NCI-H510A treated with DMSO at 0.1 percent for 48 hours (cell line): ENCODE measurements around the gene EMILIN2.

ENCODE experiments used
- DNase-seq: peaks from one replicate; lab custom pipeline; 2025; lab: John Stamatoyannopoulos, UW

EMILIN2 gene

DNA sequence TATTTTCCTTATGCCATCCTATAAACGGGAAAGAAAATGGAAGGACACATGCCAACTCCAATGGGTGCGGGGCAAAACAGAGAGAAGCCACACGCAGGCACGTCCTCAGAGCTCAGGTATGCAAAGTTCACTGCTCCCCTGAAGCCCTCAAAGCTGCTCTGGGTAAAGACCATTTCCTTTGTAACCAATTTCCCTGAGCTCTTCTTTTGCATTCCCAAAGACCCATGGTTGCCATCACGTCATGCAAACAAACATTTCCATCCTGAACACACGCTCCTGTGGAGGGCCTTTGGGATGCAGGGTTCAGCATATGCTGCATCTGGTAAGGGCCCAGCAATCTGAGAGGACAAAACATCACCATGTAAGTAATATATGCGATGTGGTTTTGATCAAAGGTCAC lies 69.4 kb downstream of the EMILIN2 start:
- no peak for DNase-seq

DNA sequence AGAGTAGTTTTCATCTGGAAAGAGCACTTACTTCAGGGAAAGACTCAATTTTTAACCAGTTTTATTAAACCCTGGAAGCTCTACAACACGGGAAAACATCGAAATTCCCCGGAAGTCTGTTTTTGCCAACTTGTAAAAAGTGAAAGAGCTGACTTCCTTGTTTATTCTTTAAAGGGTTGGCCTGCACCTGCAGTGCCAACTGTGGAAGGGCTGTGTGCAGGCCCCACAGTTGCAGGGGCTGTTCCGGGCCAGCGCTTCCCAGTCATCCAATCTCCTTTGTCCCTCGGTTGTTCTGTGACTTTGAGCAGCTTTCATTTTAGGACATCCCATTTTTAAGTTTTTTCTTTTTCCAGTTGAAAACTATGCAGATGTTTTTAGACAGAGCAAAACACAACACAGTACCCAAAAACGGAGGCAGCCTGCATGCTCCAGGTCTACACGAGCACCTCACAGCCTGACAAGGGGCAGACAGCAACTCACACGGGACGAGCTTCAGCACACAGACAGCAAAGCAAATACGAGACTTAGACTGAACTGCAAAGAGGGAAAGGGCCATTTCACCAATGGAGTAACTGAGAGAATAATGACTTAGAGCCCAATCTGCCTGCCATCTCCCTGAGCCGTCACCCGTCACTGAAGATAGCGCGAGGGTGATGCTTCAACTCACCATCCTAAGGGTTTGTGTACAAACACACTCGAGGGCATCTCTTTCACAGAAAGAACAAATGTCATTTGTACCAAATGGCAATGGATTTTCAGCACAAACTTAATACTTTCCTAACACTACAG lies 70.6 kb downstream of the EMILIN2 start:
- peak; percentile 73 for DNase-seq

DNA sequence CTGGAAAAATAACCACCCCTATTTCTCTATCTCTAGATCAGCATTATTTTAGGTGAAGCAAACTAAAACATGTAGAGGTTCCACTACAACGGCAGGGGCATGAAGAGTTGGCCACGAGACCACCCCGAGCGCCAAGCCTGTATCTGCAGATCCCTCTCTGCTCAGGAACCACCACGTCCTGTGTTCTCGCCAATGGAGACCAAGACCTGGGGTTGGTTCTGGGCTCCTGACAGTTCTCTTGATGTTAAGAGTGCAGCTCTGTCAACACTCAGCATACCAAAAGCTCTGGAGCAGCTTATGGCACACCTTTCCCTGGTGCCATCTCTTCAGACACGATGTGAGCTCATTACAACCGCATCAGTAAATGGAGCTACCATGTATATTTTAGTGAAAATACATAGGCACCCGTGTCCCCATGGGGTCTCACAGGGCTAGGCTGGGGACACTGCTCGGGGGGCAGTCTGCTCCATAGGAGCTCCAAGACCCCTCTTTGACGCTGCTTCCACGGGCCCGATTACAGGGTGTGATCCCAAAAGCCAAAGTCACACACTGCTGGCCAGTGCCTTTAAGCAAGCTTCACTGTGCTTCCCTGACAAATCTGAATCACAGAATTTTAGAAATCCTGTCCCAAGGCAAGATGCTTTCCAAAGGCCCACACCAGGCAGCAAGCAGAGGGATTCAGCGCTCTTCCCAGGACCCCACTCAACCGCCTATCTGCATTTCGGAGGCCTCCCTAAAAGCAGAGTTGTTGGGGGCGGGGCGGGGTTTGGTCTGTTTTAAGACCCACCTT lies 72.2 kb downstream of the EMILIN2 start:
- no peak for DNase-seq

DNA sequence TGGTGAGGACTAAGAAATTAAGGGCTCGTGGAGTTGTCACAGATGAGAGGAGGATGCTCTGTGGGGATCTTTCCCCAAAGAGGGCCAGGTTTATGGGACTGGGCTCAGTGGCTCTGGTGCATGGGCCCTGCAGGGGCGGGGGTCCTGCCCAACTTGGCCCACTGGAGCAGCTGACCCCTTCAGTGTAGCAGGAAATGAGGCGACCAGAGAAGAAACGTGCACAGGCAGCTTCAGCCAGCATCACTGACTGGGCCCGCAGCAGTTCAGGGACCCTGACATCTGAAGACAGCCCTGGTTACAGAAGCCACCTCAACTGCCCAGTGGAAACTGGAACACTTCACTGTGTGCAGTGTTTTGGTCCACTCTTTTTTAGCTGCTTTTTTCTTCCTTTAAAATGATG lies 72.8 kb downstream of the EMILIN2 start:
- DNase-seq: no peak

DNA sequence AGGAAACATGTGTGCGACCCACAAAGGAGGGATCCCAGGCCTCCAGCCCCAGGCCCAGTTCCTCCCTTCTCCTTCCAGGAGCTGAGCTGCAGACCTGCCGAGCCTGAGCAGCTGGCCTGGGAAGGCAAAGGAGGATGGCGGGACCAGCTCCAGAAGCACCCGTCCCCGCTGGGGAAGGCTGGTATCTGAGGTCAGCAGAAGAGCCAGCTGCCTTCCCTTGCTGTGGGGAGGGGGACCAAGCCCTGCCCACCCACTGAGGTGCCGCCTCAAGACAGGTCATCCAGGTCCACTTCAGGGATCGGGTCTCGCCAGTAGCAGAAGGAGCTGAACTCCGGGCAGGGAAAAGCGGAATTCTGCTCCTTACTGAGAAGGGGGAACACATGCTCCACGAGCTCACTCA lies 73.2 kb downstream of the EMILIN2 start:
- DNase-seq: no peak

DNA sequence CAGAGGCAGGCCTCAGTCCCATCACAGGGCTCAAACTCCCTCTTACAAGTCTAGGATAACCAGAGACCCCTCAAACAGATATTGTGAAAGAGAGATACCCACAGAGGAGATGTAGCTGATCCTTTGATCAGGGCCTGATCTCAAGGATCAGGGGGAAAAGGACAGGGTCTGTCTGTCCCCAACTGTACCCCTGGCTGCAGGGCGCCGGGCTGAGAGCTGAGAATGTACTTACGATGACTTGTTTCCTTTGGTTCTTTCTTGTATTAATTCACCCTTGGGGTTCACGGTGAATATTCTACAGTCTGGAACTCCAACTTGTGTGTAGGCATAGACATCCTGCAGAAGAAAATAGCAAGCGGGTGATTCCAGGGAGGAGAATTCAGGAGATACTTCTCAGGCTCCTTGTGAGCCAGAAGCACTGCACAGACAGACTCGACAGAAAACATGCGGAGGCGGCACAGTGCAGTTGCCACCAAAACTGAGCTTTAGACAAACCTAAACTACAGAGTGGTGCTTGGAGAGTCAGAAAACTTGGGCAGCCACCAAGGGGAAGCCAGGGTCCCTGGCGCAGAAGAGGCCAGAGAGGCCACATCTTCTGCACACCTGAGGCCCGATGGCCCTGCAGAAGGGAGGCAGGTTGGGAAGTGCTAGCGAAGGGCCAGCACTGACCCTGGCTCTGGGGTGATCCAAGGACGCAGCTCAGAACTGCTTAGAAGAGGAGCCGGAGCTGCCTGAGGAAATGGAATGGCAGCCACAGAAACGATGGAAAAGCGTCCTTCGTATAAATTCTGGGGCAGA lies 73.9 kb downstream of the EMILIN2 start:
- DNase-seq: no peak

DNA sequence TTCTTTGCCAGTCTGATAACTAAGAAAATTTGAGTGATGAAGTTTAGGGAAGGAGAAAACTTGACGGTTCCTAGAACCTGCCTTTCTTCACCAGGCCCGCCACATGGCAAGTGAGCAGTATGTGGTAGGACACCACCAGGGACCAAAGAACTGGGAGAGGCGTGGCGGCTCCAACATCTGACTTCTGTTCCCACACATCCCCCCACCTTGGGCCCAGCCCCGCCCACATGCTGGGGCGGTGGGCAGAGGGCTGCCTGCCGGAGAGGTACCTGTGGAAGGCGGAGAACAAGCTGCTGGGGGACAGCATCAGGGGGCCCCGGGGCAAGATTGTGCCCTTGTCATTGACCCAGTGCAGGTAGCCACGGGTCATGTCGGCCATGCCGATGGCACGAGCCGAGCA lies 75.0 kb downstream of the EMILIN2 start:
- DNase-seq: no peak

DNA sequence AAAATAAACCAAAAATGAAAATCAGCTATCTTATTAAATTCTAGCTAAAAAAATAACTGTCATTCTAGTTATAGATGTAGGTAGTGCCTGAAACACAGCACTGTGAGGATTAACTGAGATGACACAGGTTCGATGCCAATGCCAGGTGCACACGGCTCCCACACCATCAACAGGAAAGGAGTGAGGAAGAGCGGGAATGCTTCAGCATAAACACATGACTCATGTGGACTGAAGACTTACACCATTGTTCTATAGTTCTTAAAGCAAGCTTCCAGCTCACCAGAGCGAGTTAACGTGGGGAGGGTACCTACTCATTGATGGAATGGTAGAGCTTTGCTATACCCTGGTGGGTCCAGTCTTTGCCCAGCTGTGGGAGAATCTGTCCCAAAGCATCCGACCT lies 76.7 kb downstream of the EMILIN2 start:
- no peak for DNase-seq

DNA sequence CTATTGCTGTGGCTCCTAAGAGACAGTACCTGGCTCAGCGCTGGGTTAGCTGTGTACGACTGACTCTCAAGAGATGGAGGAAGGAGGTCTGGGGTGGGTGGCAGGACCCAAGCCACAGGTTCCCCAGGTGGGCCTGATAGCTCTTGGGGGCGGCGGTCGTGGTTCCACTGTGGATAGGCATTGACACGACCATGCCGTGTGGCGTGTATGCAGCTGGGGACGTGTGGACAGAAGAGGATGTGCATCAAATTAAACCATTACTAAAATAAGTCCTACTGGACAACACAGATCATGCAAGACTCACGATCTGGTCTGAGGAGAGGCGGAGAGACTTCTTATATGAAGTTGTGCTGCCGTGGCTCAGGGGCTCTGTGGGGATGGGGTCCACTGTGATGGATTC lies 78.1 kb downstream of the EMILIN2 start:
- no peak for DNase-seq

DNA sequence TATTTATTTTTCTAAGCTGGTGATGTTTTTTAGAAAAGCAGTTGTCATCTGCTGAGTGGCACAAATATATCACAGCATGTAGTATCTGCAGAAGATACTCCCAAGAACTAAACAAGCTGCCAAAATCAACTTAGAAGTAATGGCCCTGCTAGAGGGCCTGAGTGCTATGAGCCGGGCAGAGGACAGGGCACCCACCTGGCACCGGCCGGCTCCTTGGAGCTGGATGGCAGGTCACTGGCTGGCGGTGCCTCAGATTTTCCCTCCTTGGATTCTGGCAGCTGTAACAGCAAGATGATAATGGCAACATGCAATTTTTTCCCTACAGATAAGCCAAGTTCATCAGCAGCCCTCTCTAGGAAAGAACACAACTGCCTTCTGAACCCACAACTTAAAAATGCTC lies 79.7 kb downstream of the EMILIN2 start:
- DNase-seq: no peak

DNA sequence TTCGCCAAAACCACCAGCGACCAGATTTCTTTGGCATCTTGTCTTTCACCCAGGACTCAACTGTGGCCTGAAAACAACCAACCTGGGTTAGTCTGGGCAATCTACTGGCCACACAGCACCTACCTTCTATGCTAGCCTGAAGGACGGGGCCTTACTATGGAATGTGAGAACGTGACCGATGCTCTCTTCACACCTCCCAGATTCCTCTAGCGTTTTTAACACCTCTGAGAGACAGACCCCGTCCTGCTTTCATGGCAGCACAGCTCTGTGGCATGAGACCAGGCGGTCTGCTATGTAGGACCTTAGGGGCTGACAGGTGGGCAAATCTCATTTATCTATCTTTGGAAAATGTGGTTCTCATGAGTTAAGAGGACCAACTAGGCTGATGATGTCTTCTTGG lies 80.9 kb downstream of the EMILIN2 start:
- no peak for DNase-seq

DNA sequence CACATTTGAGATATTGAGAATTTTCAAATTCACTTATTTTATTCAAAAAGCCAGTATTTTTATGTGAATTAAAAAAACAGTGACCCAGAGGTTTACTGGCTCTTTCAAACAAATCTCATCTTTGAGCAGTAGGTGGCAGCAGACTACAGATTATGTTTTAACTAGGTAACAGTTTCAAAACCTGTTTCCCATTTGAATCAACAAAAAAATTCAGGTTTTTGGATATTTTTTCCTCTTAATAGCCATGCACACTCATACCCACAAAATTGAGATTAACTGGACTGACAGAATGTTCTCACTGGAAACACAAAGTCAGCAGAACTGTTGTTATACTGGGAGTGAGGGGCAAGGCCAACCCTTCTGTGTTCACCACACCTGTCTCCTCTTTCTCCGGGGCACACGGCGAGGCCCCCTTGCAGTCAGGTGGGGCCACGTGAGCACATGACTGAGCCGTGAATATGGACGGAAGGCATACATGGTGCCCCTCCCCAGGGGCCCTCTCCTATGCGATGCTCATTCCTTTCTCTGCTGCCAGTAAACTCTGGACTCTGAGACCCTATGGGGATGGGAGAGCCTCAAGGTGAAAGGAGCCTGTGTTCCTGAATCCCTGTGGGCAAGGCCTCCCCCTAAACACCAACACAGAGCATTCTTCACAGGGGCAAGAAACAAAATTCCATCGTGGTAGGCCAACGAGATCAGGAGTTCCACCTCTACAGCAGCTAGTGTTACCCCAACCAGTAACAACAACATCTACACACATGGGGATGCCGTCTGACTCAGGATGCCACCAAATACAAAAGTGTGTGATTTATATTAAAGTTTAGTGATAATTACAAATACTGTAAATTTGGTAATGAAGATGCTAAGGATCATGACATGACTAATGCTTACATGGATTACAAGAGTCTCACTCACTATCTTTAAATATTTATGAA lies 85.7 kb downstream of the EMILIN2 start:
- peak; percentile 59 for DNase-seq

DNA sequence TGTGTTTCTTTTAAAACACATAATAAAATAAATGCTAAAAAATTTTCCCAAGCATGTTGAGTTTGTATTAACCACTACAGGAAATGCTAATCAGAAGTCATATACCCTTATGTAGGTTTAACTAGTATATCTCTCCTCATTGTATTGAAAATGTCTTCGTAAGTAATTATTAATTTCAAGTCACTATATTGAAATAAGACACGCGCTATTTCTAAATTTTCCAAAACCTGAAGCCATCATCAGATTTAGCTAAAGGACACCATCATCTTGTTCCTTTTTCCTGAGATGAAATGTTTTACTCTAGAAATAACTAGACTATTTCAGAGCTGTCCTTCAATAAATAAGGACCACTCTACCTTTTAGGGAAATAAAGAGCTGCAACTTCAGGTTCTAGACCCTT lies 87.2 kb downstream of the EMILIN2 start:
- DNase-seq: no peak

DNA sequence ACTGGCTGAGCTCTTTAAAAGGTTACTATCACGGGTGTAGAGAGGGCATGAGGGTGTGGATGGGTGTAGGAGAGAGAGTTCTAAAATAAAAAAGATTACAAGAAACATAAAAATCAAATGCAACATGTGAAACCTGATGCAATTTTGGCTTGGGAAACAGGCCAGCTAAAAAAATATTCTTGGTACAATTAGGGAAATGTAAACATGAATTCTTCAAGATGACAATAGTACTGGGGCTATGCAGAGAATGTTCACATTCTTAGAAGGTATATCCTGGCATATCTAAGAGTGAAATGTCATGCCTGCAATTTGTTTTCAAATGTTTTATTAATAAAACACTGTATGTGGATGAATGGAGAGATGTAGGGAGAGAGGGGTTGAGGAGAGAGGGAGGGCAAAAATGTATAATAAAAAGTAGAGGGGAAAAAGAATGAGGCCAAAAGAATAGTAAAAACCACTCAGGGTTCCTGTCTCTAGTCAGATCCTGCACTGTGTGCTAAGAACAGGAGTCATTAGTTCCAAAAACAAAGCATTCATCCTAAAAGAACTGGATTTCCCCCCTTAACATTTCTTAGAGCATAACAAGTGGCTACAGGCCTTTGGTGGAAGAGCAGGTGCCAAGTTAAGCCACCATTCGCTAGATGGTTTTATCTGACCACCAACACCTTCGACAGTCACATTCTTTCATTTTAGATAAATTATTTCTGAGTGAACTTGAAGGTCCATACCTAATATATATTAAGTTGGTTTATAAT lies 88.8 kb downstream of the EMILIN2 start:
- DNase-seq: no peak

DNA sequence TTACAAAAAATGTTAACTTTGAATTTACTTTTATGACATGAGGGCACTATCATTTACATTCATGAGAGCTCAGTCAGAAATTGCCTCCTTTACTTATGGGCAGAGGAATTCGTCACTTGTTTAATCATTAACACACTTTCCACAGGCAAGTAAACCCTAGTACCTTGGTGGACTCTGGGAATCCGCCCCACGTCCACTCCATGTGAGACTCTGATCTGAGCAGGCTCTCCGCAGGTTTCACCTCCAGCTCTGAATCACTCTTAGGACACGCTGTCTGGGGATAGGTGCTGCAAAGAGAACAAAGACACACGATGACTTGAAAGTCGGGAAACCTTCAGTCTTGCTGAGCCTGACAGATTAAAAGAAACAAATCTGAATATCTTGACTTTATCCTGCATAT lies 92.5 kb downstream of the EMILIN2 start:
- DNase-seq: no peak

DNA sequence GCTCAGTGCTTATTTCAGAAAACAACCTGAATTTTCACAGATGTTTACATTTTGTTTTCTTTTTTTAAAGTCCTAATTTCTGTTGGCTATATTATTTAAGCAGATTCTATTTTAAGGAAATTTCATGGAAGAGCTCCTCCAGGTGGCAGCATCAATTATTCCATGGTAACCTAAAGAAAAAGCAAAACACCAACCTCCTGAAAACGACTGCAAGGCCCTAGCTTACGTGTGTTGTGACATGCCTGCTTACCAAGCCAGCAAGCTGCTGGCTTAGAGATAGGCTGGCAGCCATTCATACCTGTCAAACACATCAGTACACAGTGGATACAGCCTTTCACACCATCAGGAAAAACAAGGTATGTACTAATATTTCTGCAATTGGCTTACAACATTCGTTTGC lies 101.2 kb downstream of the EMILIN2 start:
- no peak for DNase-seq

DNA sequence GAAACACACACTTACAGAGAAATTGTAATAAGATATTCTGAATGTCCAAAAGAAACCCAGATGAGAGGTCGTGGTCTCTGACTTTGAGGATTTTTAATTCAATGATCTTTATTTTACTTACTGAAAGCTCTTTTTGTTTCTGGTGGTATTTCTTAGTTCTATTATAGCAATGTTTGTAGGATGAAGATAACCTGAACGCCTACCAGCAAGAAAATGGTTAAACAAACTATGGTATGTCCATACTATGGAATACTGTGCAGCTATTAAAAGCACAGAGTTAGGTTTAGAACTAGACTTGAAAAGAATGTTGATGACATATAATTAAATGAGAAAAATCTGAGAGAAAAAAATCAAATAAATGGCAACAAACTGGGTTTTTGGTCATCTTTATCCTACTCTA lies 105.8 kb downstream of the EMILIN2 start:
- no peak for DNase-seq

DNA sequence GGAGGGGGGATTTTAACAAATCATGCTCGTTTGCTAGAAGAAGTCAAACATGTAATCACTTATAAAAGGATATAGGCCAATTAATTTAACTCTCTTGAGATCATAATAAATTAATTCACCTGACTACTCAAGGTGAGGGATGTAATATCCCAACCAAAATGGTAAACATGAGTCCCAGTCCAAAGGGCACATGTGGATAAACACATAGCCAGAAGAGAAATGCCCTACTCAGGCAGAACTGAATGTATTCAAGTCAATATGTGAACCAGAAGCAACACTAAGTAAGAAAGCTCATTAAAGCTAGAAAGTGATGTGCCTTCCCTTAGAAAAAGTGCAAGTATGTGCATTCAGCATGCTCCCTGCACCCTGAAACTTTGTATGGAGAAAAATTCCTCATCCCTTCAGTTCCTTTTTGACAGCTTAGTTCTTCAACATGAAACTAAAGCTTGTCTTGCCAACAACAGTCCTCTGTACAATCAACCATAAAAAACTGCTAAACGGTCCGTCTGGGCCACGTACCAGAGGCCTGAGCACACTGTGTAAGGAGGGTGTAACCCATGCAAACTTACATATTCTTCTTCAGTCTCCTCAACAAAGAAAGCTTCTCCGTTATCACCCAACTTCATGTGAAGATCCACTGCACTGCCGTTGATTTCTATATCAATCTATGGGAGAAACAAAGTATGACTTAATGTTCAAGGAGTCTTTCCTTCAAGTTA lies 107.3 kb downstream of the EMILIN2 start:
- DNase-seq: no peak

DNA sequence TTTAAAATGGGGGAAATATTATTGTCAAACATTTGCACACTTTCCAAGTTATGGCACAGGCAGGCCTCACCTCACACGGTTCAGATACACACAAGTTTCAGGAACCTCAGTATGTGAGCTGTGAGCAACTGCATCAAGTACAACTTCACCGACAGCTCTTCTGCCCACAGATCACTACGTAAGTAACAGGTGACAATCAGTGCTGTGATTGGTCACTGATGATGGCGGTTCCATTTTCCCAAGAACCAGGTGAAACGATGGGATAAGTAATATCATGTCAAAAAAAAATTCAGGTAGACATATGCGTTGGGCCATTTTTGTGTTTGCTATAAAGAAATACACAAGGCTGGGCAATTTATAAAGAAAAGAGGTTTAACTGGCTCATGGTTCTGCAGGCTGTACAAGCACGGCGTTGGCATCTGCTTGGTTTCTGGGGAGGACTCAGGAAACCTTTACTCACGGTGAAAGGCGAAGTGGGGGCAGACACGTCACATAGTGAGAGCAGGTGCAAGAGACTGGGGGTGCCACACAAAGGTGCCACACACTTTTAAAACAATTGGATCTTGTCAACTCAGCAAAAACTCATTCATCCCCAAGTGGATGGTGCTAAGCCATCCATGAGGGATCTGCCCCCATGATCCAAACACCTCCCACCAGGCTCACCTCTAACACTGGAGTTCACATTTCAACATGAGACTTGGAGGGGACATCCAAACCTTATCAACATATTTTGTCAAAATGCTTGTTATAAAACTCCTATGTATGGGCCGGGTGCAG lies 108.3 kb downstream of the EMILIN2 start:
- DNase-seq: no peak
